GM20431 (cell line): Measurements from ENCODE around the gene NFIX.
"Not testable (repeated sequence)": the region's sequence is repeated elsewhere in the genome, so short reads cannot be mapped to it uniquely, and the experiment has no call there.

Experiments
- in situ Hi-C: fragments of 300-500 bp; cut with MseI, MboI; formaldehyde crosslinking; loops from one replicate; pipeline ENCODE4 v1.15.0; 2020; ENCODE audit warnings: low sequenced_read_pairs; ENCODE audit not compliant: unreplicated experiment

NFIX gene

DNA sequence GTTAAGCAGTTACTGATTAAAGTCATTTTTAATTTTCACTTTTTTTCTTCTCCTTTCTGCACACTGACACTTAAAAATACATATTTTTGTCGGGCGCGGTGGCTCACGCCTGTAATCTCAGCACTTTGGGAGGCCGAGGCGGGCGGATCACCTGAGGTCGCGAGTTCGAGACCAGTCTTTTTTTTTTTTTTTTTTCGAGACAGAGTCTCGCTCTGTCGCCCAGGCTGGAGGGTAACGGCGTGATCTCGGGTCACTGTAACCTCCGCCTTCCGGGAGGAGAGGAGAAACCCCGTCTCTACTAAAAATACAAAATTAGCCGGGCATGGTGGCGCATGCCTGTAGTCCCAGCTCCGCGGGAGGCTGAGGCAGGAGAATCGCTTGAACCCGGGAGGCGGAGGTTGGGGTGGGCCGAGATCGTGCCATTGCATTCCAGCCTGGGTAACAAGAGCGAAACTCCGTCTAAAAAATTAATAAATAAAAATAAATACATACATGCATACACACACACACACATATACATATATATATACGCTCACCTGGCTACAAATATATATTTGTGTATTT is 37.8 kb upstream of the NFIX start:
- in situ Hi-C loops, result not testable (repeated sequence)

DNA sequence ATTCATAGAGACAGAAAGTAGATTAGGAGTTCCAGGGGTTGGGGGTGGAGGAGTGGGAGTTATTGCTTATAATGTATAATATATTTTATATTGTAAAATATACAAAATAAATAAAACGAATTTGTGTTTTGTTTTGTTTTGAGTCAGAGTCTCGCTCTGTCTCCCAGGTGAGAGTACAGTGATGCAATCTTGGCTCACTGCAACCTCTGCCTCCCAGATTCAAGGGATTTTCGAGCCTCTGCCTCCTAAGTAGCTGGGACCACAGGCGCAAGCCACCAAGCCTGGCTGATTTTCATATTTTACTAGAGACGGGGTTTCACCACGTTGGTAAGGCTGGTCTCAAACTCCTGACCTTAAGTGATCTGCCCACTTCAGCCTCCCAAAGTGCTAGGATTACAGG is 35.8 kb upstream of the NFIX start:
- in situ Hi-C loops, result no loop called here

DNA sequence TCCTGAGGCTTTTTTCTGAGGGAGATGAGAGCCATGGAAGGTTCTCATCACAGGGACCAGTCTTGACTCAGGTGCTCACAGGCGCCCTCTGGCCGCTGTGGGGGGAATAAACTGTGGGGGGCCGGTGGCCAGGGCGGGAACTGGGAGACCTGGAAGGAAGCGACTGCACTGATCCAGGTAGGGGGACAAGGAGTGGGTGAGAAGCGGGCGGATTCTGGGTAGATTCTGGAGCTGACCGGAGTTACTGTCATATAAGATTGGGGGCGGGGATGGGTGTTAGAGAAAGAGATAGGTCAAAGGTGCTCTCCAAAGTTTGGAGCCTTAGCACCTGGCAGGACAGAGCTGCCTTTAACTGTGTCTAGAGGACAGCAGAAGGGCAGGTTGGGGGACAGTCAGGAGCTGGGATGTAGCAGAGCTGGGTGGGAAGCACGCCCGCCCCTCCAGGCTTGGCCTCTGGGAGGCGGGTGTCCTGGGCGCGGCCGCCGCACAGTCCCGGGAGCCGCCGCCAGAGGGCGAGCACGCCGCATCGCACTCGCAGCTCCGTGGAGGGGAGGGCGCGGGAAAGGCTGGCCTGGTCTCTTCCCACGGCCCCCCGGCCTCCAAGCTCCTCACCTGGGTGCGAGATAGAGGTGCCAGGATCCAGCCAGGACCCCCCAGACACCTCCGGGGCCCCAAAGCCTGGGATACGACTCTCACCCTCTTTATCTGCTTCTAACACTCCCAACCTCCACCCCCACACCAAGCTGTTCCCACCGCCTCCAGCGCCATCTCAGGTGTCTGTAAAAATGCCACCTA is 30.1 kb upstream of the NFIX start:
- in situ Hi-C loops, result no loop called here

DNA sequence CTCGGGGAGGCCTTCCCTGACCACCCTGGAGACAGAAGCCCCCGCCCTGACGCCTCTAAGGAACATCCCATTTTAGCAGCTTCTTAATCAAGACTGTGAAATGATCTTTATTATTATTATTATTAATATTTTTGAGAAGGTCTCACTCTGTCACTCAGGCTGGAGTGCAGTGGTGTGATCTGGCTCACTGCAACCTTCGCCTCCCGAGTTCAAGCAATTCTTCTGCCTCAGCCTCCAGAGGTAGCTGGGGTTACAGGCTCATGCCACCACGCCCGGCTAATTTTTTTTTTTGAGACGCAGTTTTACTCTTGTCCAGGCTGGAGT is 29.5 kb upstream of the NFIX start:
- in situ Hi-C loops, result no loop called here

DNA sequence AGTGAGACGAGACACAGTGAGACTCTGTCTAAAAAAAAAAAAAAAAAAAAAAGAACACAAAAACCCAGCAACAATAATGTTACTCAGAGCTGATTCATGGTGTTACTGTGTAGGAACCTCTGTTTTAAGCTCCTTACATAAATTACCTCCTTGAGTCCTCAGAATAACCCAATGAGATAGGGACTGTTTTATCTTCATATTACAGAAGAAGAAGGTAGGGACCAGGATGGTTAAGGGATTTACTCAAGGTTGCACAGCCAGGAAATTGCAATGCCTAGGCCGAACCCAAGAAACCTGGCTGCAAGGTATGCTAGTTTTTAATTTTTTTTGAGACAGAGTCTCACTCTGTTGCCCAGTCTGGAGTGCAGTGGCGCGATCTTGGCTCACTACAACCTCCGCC is 27.4 kb upstream of the NFIX start:
- in situ Hi-C loops, result no loop called here

DNA sequence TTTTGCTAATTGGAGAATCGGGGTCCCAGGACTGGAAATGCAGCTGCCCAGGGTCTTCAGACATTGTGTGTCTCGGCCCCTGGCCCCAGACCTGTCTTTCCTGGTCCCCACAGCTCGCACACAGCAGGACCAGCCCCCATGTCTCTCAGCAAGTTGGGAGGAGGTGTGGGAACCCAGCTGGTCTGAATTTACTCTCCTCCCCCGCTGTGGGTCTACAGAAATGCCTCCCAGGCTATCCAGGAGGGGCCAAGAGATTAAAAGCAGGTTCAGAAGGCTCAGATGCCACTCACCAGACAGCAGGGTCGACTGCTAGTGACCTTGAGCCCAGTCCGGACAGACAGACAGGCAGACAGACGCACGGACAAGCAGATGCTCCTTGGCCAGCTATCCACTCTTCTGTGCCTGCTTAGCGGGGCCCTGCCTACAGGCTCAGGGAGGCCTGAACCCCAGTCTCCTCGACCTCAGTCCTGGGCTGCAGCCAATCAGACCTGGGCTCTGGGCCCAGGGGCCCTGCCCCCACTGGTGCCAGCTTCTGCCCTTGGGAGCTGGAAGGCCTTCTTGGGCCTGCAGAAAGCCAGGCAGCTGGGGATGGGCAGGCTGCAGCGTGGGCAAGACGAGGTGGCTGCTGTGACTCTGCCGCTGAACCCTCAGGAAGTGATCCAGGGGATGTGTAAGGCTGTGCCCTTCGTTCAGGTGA is 25.8 kb upstream of the NFIX start, which contains the start of gene DAND5:
Gene DAND5 (plus strand): TSS at position 285 of the 697 bp plus-strand sequence. CDS start 85 bp downstream, at position 370.
- in situ Hi-C loops, result no loop called here

DNA sequence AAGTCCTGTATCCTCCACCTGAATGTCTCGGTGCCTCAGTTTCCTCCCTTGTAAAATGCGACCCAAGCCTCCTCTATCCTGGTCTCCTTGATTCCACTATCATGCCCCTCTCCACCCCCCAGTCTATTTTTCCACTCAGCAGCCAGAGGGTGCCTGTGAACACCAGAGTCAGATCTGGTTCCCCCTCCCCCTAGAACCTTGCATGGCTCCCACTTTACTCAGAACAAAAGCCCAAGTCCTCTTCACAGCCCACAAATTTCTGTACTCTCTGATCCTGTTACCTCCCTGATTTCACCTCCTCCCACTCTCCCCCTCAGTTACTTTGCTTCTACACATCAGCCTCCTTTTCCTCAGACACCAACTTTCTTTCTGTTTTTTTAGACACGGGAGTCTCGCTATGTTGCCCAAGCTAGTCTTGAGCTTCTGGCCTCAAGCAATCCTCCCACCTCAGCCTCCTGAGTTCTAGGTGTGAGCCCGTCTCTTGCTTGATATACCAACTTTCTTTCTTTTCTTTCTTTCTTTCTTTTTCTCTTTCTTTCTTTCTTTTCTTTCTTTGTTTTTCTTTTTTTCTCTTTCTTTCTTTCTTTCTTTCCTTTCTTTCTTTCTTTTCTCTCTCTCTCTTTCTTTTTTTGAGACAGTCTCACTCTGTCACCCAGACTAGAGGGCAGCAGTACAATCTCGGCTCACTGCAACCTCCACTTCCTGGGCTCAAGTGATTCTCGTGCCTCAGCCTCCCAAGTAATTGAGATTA is 25.0 kb upstream of the NFIX start:
- in situ Hi-C loops, result no loop called here

DNA sequence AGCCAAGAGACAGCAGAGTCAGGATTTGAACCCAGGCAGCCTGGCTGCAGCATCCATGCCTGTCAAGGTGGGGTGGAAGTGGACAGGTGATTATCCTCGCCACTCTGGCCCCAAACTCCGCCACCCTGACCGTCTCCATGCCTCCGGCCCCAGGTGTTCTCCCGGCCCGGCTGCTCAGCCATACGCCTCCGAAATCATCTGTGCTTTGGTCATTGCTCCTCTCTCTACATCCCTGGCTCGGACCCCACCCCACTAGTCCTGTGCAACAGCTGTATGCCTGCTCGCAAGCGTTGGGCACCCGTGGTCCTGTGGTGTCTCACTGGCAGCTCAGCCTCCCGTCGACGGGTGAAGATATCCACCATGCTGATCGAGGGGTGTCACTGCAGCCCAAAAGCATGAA is 22.0 kb upstream of the NFIX start:
- in situ Hi-C loops, result no loop called here

DNA sequence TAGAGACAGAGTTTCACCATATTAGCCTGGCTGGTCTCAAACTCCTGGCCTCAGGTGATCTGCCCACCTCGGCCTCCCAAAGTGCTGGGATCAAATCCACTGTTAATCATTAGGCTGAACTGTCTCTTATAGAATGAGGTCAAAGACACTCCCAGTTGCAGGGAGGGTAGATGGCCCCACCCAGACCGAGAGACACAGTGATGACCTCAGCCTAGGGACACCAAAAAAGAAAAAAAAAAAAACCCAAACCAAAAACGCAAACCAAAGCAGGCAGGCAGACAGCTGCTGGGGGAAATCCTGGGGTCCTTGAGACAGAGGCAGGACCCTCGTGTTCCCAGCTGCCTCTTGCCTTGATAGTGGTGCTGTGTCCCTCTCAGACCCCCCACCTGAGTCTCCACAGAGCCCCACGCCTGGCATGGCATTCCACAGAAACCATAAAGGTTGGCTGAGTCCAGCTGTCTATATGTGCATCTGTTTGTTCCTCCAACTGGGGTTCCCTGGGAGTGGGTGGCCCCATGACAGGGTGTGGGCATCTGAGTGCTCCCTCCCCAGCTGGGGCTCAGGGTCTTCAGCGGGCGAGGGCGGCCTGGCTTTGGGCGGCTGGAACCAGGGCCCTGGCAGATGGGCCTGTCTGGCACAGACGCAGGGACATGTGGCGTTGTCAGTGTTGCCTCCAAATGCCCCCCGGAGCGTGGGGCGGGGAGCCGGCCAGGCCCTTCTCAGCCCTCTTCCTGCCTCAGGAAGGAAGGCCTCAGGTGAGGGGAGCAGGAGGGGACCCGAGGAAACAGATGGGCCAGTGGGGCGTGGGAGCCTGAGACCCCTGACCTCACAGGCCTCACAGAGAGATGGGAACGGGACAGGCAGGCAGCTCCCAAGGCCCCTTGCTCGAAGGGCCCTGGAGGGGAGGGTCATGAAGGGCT is 20.7 kb upstream of the NFIX start:
- in situ Hi-C loops, result no loop called here

DNA sequence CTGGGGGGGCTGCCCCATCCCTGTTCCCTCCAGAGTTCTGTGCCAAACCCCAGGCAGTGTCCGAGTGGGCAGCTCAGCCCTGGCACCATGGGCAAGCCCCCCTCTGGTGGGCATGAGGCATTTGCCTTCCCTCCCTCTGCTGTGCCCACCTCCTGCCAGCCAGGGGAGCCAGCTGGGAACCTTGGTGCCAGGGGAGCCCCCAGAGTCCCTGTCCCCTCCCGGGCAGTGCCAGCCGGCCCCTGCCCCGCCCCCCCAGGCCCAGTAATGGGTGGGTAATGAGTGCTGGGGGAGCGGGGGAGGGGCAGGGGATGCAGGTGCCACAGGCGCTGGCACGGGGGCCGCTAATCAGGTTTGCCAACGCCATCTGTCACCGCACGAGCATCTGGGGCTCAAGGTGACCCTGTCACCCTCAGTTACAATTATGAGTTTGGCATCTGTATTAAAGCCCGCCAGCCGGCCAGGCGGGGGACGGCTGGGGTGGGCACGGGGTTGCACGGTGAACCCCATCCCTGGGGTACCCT is 20.0 kb upstream of the NFIX start:
- in situ Hi-C loops, result no loop called here

DNA sequence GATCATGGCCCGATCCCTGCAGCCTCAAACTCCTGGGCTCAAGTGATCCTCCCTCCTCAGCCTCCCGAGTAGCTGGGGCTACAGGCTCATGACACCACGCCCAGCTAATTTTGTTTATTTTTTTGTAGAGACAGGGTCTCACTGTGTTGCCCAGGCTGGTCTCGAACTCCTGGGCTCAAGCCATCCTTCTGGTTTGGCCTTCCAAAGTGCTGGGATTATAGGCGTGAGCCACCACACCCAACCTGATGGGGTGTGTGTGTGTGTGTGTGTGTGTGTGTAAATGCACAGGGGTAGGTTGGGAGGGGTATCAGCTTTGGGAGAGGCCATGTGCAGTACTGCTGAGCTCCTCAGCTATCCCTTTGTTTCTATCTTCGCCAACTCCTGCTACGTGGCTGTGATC is 19.2 kb upstream of the NFIX start:
- in situ Hi-C loops, result not testable (repeated sequence)

DNA sequence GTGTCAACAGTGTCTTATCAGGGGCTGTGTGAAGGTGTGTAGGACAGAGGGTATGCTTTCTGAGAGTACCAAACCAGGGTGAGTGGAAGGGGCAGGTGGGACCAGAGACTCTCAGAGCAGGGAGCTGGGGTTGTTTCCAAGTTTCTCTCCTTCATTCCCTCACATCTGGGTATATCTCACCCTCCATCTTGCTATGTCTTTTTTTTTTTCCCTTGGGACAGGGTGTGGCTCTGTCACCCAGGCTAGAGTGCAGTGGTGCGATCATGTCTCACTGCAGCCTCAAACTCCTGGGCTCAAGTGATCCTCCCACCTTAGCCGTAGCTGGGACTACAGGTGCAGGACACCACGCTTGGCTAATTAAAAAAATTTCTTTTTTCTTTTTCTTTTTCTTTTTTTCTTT is 15.3 kb upstream of the NFIX start:
- in situ Hi-C loops, result loop anchor here (10.0 kb wide), 1 partner anchor 105 kb away; no protein-coding TSS in a partner anchor

DNA sequence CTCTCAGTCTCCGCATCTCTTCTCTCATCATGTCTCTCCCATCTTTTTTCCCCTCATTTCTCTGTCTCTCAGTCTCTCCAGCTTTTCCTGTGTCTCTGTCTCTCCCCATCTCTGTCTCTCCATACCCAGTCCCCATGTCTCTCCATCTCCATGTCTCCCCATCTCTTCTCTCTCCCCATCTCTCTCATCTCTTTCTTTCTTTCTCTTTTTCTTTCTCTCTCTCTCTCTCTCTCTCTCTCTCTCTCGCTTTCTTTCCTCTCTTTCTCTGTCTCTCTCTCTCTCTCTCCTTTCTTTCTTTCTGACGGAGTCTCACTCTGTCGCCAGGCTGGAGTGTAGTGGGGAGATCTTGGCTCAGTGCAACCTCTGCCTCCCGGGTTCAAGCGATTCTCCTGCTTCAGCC is 12.6 kb upstream of the NFIX start:
- in situ Hi-C loops, result loop anchor here (10.0 kb wide), 1 partner anchor 102 kb away; no protein-coding TSS in a partner anchor

DNA sequence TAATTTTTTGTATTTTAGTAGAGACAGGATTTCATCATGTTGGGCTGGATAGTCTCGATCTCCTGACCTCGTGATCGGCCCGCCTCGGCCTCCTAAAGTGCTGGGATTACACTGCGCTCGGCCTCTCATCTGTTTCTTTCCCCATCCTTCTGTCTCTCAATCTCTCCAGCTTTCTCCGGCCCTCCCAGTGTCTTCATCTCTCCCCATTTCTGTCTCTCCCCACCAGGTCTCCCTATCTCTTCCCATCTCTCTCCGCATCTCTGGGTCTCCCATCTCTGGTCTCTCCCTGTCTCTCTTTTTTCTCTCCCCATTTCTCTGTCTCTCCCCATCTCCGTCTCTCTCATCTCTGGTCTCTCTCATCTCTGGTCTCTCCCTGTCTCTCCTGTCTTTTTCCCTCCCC is 12.2 kb upstream of the NFIX start:
- in situ Hi-C loops, result loop anchor here (10.0 kb wide), 1 partner anchor 102 kb away; no protein-coding TSS in a partner anchor

DNA sequence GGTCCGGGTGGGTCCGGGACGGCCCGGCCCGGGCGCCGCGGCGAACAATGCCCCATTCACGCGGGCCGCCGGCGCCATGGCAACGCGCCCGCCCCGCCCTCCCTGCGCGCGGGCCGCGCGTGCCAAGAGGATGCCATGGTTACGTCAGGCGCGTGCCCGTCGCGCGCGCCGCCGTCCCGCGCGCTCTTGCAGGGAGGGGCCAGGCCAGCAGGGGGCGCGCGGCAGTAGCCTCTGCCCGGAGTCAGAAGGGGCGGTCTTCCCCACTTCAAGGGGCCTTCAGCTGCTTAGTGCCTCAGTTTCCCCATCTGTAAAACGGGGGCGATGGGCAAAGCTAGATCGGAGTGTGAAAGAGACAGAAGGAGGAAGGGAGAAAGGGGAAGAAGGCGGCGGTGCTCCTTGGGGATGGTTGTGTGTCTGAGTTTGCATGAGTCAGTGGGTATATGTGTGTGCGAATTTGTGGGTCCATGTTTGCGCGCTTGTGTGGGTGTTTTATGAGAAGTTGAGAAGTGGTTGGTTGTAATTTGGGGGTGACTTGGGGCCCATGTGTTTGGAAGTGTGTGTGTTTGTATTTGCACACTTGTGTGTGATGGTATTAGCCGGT is 11.6 kb upstream of the NFIX start:
- in situ Hi-C loops, result loop anchor here (10.0 kb wide), 1 partner anchor 101 kb away; no protein-coding TSS in a partner anchor

DNA sequence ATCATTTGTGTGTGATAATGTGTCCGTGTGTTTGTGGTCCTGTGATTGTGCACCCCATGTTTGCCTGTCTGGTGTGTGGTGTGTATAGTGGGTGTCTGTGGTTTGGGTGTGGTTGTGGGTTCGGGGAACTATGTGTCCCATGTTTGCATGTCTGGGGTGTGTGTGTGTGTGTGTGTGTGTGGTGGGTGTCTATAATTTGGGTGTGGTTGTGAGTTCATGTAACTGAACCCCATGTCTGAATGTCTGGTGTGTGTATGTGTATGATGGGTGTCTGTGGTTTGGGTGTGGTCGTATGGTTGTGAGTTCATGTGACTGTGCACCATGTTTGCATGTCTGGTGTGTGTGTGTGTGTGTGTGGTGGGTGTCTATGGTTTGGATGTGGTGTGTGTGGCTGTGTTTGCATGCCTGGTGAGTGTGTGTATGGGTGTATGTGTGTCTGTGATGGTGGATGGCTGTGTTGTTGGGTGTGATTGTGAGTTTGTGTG is 11.1 kb upstream of the NFIX start:
- in situ Hi-C loops, result loop anchor here (10.0 kb wide), 1 partner anchor 101 kb away; no protein-coding TSS in a partner anchor

DNA sequence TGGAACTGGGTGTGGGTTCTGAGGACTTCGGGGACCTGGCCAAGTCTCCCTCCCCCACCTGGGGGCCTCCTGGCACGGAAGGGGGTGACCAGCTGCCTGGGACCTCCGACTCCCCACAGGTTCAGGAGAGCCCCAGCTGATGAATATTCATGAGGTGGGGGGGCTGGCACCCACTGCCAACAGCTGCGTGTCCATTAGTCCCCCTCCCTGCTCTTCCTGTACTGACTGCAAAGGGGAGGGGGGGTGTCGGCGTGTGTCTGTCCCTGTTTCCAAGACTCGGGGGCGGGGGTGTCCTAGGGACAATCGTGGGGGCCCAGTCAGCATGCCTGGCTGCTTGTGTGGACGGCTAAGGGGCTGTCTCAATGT is 10.6 kb upstream of the NFIX start:
- in situ Hi-C loops, result loop anchor here (10.0 kb wide), 1 partner anchor 100 kb away; no protein-coding TSS in a partner anchor

DNA sequence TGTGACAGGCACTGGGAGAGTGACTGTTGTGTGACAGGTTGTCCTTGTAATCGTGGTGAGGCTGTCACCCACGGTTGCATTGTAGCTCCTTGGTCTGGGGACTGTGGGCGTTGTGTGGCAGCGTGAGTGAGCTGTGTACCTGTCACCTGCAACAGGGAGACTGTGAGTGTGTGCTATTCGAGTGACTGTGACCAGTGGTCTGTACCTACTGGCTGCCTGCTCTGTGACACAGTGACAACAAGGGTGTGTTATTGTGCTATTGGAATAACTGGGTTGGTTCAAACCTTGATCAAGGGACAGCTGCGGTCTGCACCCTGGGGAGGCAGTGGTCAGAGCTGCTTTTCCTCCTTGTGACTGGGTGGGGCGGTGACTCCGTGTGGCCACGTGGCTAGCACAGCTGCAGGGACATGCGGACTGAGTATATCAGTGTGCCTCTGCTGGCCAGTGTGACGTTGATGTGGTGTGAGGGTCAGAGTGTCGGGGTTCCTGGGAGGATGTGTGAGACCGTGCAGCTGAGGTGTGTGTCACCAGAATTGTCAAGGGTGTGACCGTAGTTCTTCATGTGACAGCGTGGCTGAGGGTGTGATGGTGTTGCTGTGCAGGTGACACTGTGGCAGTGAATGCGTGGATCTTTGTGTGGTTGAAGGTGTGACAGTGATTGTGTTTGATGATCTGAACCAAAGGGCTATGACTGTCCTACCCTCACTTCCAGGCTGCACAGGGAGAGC is 10.1 kb upstream of the NFIX start:
- in situ Hi-C loops, result loop anchor here (10.0 kb wide), 1 partner anchor 100 kb away; no protein-coding TSS in a partner anchor
